HG02943 (cell line): ENCODE data around the gene FREM2.

Source experiments
- ATAC-seq: cut with Tn5 transposase; IDR thresholded peaks from one replicate; pipeline ENCODE4 v1.9.1; 2021; ENCODE audit warnings: mild to moderate bottlenecking, low read depth, moderate library complexity; ENCODE audit not compliant: unreplicated experiment

The FREM2 gene

GRCh38 chr13:38758277-38758676, 71.4 kb downstream of the FREM2 start:
- ATAC-seq: no peak

- no peak for ATAC-seq
These were observed 72.5 kb downstream of the FREM2 start for GRCh38 chr13:38759390-38759789.

- no peak for ATAC-seq
These were observed 76.8 kb downstream of the FREM2 start for GRCh38 chr13:38763446-38764381.

- no peak for ATAC-seq
These were observed 79.9 kb downstream of the FREM2 start for GRCh38 chr13:38766799-38767198.

GRCh38 chr13:38767506-38768265, 80.8 kb downstream of the FREM2 start:
- no peak for ATAC-seq

GRCh38 chr13:38769526-38769925, 82.6 kb downstream of the FREM2 start:
- no peak for ATAC-seq

GRCh38 chr13:38775085-38775484, 88.2 kb downstream of the FREM2 start:
- ATAC-seq: no peak

- no peak for ATAC-seq
These were observed 90.7 kb downstream of the FREM2 start for GRCh38 chr13:38777347-38778119.

GRCh38 chr13:38781539-38781938, 94.7 kb downstream of the FREM2 start:
- no peak for ATAC-seq

- no peak for ATAC-seq
These were observed 97.4 kb downstream of the FREM2 start for GRCh38 chr13:38784036-38784880.

- ATAC-seq: no peak
These were observed 98.2 kb downstream of the FREM2 start for GRCh38 chr13:38785042-38785441.

GRCh38 chr13:38785490-38785889, 98.6 kb downstream of the FREM2 start:
- no peak for ATAC-seq

- no peak for ATAC-seq
These were observed 100.7 kb downstream of the FREM2 start for GRCh38 chr13:38787550-38787949.

GRCh38 chr13:38796890-38797289, 110.0 kb downstream of the FREM2 start:
- no peak for ATAC-seq

GRCh38 chr13:38803531-38803930, 116.7 kb downstream of the FREM2 start:
- no peak for ATAC-seq

GRCh38 chr13:38804061-38804460, 117.2 kb downstream of the FREM2 start:
- ATAC-seq: no peak

GRCh38 chr13:38804536-38804935, 117.7 kb downstream of the FREM2 start:
- ATAC-seq: no peak

GRCh38 chr13:38814331-38814730, 127.5 kb downstream of the FREM2 start:
- no peak for ATAC-seq

- ATAC-seq: no peak
These were observed 132.2 kb downstream of the FREM2 start for GRCh38 chr13:38819053-38819452.

GRCh38 chr13:38819596-38819995, 132.7 kb downstream of the FREM2 start:
- ATAC-seq: no peak
